IMR-90 (cell line): ENCODE results near the gene LOXL3. TPM values are rescaled to one million over a fixed set of nuclear protein-coding genes. Genes with fewer than 3 reads are reported as not detected.

ENCODE experiments used
- ELK1 ChIP-seq: fragments of 150-350 bp; IDR thresholded peaks from 2 replicates; pipeline ENCODE4 v1.6.1; 2016; ENCODE audit warnings: low read depth, mild to moderate bottlenecking, low read length, moderate library complexity, borderline replicate concordance
- NFE2L2 ChIP-seq: fragments of 150-350 bp; IDR thresholded peaks from 2 replicates; pipeline ENCODE4 v1.6.1; 2016; ENCODE audit warnings: low read depth, mild to moderate bottlenecking, low read length
- SMC3 ChIP-seq: fragments of 150-350 bp; IDR thresholded peaks from 2 replicates; pipeline ENCODE4 v1.6.1; 2016; ENCODE audit warnings: low read depth, mild to moderate bottlenecking, antibody characterized with exemption, low read length, moderate library complexity
- polyA plus RNA-seq, 3 experiments: library from polyadenylated mRNA; depleted of rRNA; stranded (reverse); fragments of >200 nt; gene quantifications; 2 replicates each; pipeline ENCODE4 v1.2.3, GENCODE V29; 2012; ENCODE audit warnings: low replicate concordance in 1 of 3
- total RNA-seq: library from RNA; depleted of rRNA; stranded (reverse); fragments of >200 nt; gene quantifications from 2 replicates; pipeline ENCODE4 v1.2.3, GENCODE V29; 2012; rRNA removed

Gene LOXL3
- total and polyA plus RNA-seq, 2 of the 4 experiments (the other 2 are of a cell fraction), result 17.9 to 23.4 TPM

DNA sequence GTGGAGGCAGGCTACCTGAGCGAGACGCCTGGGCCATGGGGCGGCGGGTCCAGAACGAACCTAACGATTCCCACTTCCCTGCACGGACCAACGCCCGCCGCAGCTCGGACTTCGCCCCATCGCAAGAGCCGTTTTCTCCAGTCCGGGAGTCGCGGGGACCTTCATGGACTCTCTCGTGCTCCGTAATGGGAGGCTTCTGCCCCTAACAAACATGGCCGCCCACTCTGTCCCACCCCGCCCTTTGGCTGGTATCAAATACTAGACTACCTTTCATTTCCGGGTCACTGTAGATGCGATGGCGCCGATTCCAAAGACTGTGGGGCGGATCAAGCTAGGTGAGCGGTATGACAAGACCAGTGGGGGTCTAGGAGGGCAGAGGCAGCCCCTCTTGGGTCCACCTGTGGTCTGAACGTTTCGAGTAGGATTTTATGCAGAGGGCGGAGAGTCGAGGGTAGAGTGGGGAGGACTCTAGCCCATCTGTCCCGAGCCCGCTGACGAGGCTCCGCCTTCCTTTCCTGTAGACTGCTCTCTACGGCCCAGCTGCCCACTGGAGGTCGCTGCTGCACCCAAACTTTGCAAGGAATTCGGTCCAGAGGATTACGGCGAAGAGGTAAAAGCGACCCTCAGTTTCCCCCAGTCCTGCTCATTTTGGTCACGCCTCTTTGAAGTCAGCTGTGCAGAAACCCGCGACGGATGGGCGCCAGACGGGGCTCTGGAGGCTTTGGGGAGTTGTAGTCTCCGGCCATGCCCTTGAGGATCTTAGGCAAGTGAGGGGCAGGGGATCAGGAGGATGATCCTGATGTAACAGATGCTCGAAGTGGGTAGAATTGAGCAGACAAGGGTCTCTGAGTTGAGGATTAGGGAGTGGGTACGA is 70.7 kb downstream of the LOXL3 start, which contains the start of the genes CCDC142 and TTC31 (continued):
- no peak for TF ChIP-seq ELK1
- no peak; the same call in 1 of the 2 replicates for TF ChIP-seq NFE2L2
- peak; percentile 88 for TF ChIP-seq SMC3

Other genes starting within 250 kb of the LOXL3 start
- 0.18 TPM in 1 of 2 replicates, not detected in the other for gene SLC4A5, start 210.5 kb downstream of the LOXL3 start, total RNA-seq
- gene SLC4A5, start 210.5 kb downstream of the LOXL3 start, polyA plus RNA-seq (2012; rRNA removed), result 0.20 and 0.22 TPM in 2 replicates
- gene DCTN1, start 173.6 kb downstream of the LOXL3 start, total RNA-seq, result 204 and 229 TPM in 2 replicates
- gene DCTN1, start 173.6 kb downstream of the LOXL3 start, polyA plus RNA-seq (2012; rRNA removed), result 136 and 149 TPM in 2 replicates
- under 0.01 and 0.18 TPM in 2 replicates for gene C2orf81, start 132.3 kb downstream of the LOXL3 start, total RNA-seq
- 0.26 and 0.74 TPM in 2 replicates for gene C2orf81, start 132.3 kb downstream of the LOXL3 start, polyA plus RNA-seq (2012; rRNA removed)
- 43.6 and 57.2 TPM in 2 replicates for gene WDR54, start 132.2 kb downstream of the LOXL3 start, total RNA-seq
- 47.2 and 47.9 TPM in 2 replicates for gene WDR54, start 132.2 kb downstream of the LOXL3 start, polyA plus RNA-seq (2012; rRNA removed)
- gene RTKN, start 112.0 kb downstream of the LOXL3 start, total RNA-seq, result 9.4 and 11.1 TPM in 2 replicates
- 19.7 and 22.3 TPM in 2 replicates for gene RTKN, start 112.0 kb downstream of the LOXL3 start, polyA plus RNA-seq (2012; rRNA removed)
- gene INO80B, start 98.9 kb downstream of the LOXL3 start, total RNA-seq, result 4.5 and 5.3 TPM in 2 replicates
- gene INO80B, start 98.9 kb downstream of the LOXL3 start, polyA plus RNA-seq (2012; rRNA removed), result 9.2 and 10.5 TPM in 2 replicates
- gene WBP1, start 95.5 kb downstream of the LOXL3 start, total RNA-seq, result 22.2 and 22.9 TPM in 2 replicates
- gene WBP1, start 95.5 kb downstream of the LOXL3 start, polyA plus RNA-seq (2012; rRNA removed), result 78.5 and 89.3 TPM in 2 replicates
- gene MOGS, start 88.6 kb downstream of the LOXL3 start, total RNA-seq, result 17.8 and 21.0 TPM in 2 replicates
- 45.9 and 48.4 TPM in 2 replicates for gene MOGS, start 88.6 kb downstream of the LOXL3 start, polyA plus RNA-seq (2012; rRNA removed)
- gene MRPL53, start 81.3 kb downstream of the LOXL3 start, total RNA-seq, result 5.2 and 6.7 TPM in 2 replicates
- 39.0 and 51.9 TPM in 2 replicates for gene MRPL53, start 81.3 kb downstream of the LOXL3 start, polyA plus RNA-seq (2012; rRNA removed)
- 6.1 and 8.4 TPM in 2 replicates for gene CCDC142, start 70.9 kb downstream of the LOXL3 start, total RNA-seq
- gene CCDC142, start 70.9 kb downstream of the LOXL3 start, polyA plus RNA-seq (2012; rRNA removed), result 11.1 and 14.0 TPM in 2 replicates
- gene TTC31, start 70.9 kb downstream of the LOXL3 start, total RNA-seq, result 6.3 and 9.2 TPM in 2 replicates
- 18.8 and 20.5 TPM in 2 replicates for gene TTC31, start 70.9 kb downstream of the LOXL3 start, polyA plus RNA-seq (2012; rRNA removed)
- gene LBX2, start 54.3 kb downstream of the LOXL3 start, total RNA-seq, result 0.18 and 0.56 TPM in 2 replicates
- gene LBX2, start 54.3 kb downstream of the LOXL3 start, polyA plus RNA-seq (2012; rRNA removed), result 0.62 and 0.66 TPM in 2 replicates
- 29.2 and 31.4 TPM in 2 replicates for gene PCGF1, start 46.2 kb downstream of the LOXL3 start, total RNA-seq
- 23.4 and 28.7 TPM in 2 replicates for gene PCGF1, start 46.2 kb downstream of the LOXL3 start, polyA plus RNA-seq (2012; rRNA removed)
- gene TLX2, start 39.5 kb downstream of the LOXL3 start, total RNA-seq, result not detected in 2 replicates
- not detected in 2 replicates for gene TLX2, start 39.5 kb downstream of the LOXL3 start, polyA plus RNA-seq (2012; rRNA removed)
- not detected in 2 replicates for gene DQX1, start 27.7 kb downstream of the LOXL3 start, total RNA-seq
- gene DQX1, start 27.7 kb downstream of the LOXL3 start, polyA plus RNA-seq (2012; rRNA removed), result 0.07 and 0.14 TPM in 2 replicates
- gene AUP1, start 24.2 kb downstream of the LOXL3 start, total RNA-seq, result 45.8 and 47.5 TPM in 2 replicates
- gene AUP1, start 24.2 kb downstream of the LOXL3 start, polyA plus RNA-seq (2012; rRNA removed), result 100.0 and 104 TPM in 2 replicates
- gene HTRA2, start 24.0 kb downstream of the LOXL3 start, total RNA-seq, result 28.1 and 34.2 TPM in 2 replicates
- 23.6 and 25.9 TPM in 2 replicates for gene HTRA2, start 24.0 kb downstream of the LOXL3 start, polyA plus RNA-seq (2012; rRNA removed)
- gene DOK1, start 778 bp upstream of the LOXL3 start, total RNA-seq, result 12.2 and 15.4 TPM in 2 replicates
- 17.5 and 17.6 TPM in 2 replicates for gene DOK1, start 778 bp upstream of the LOXL3 start, polyA plus RNA-seq (2012; rRNA removed)
- not detected in 2 replicates for gene M1AP, start 94.4 kb upstream of the LOXL3 start, total RNA-seq
- 0.03 TPM in 1 of 2 replicates, not detected in the other for gene M1AP, start 94.4 kb upstream of the LOXL3 start, polyA plus RNA-seq (2012; rRNA removed)
- 3.6 and 4.7 TPM in 2 replicates for gene SEMA4F, start 100.3 kb upstream of the LOXL3 start, total RNA-seq
- gene SEMA4F, start 100.3 kb upstream of the LOXL3 start, polyA plus RNA-seq (2012; rRNA removed), result 7.5 and 7.8 TPM in 2 replicates